ENCODE results near the gene ZFAND2B.

ZFAND2B gene

DNA sequence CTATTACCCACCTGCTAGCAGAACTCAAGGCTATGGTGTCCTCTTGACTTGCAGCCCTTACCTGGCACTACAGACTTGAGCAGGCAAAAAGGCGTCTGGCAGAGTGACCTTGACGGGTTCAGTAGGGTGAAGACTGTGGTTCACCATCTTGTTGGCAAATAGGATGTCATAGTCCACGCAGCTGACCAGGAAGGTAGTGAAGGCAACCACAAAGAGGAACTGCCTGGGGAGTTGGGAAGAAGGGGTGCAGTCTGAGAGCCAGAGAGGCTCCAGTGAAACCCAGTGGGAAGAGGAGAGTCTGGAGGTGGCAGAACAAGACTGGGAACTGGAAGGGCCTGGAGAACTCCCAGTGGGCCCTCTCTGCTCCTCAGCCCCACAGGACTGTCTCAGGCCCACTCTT is 18.8 kb downstream of the ZFAND2B start:
- TF ChIP-seq, protein P1, sequence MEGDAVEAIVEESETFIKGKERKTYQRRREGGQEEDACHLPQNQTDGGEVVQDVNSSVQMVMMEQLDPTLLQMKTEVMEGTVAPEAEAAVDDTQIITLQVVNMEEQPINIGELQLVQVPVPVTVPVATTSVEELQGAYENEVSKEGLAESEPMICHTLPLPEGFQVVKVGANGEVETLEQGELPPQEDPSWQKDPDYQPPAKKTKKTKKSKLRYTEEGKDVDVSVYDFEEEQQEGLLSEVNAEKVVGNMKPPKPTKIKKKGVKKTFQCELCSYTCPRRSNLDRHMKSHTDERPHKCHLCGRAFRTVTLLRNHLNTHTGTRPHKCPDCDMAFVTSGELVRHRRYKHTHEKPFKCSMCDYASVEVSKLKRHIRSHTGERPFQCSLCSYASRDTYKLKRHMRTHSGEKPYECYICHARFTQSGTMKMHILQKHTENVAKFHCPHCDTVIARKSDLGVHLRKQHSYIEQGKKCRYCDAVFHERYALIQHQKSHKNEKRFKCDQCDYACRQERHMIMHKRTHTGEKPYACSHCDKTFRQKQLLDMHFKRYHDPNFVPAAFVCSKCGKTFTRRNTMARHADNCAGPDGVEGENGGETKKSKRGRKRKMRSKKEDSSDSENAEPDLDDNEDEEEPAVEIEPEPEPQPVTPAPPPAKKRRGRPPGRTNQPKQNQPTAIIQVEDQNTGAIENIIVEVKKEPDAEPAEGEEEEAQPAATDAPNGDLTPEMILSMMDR (IDR thresholded peaks at IDR 0.05) = no peak

DNA sequence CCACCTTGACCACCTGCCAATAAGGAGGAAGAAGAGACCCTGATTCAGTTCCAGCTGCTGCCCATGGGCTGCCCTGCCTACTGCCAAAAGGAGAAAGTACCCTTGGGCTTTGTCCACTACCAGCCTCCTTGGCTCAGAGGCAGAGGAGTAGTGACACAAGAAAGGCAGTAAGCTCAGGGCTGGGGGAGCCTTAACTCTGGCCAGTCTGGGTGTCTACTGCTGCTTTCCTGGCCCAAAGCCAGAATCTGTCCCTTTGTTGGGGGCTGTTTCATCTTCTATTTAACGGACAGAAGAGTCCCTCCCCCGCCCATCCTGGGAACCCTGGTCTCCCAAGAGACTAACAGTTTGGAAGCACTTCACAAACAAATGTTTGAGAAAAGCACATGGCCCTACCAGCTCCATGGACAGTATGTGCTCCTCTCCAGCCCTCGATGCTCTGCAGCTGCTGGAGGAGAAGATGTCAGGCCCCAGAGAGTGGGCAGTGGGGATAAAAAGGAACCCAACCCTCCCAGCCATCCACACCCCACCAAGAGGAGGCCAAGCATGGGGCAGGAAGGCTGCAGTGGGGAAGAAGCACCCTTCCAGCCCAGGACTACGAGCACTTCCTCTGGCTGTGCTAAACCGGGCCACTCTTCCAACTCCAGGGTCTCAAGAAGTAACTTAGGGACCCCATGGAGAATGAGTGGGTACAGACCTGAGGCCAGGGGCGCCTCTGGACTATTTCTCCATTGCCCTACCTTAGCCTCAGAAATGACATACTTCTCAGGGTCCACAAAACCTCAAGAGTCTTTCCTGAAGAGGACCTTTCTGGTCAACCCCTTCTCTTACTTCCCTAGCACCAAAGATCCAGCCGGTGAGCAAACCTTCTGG is 21.7 kb downstream of the ZFAND2B start:
- TF ChIP-seq, protein P1 (IDR thresholded peaks at IDR 0.05) = no peak

DNA sequence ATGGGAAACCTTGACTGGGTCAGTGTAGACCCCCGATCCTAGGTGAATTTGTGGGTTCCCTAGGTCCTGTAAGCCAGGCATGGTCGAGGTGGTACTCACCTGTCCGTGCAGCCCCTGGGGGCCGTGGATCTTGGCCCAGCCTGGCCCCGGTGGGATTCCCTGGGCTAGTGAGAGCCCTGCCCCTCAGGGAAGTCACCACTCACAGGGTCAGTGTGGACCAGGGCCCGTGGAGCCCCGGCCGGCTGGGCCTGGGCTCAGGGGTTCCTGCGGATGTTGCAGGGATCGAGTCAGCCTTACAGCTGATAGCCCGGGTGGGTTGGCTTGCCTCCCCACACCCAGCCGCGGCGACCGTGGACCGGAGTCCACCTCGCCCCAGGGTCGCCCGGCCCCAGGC is 22.3 kb downstream of the ZFAND2B start:
- TF ChIP-seq, protein P1 (IDR thresholded peaks at IDR 0.05) = no peak

DNA sequence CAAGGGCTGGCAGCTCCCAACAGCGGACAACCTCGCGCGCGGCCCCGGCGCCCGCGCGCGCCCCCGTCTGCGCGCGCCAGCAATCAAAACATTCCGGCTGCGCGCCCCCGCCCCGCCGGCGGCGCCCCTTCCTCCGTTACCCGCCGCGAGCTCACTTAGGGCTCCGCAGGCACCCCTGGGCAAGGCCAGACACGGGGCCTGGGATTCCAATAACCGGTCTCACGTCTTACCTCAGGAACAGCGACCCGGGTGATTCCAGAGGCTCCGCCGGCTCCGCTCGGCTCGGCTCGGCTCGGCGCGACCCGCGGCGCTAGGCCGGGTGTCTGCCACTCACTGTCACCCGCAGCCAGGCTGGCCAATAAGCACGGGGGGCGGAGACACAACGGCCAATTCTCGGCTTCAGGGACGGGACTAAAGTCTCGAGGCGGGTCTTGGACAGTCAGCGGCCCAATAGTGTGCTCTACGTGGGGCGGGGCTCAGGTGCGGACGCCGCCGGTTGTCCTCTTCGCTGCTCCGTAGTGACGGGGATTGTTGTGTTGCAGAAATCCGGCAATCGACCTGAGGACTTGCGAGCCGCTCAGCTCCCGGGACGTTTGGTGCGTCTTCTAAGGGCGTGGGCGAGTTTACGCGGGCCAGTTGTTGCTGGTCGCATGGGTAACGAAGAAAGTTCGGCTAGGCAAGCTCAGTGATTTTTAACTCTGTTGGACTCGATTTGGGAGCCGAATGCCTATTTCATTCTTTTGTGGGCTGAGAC is 22.9 kb downstream of the ZFAND2B start, which contains the start of the genes ANKZF1 and ATG9A:
ANKZF1 (plus strand) TSS at position 502 of the 754 bp plus-strand sequence. CDS start 452 bp downstream, outside the sequence.
ATG9A (minus strand) TSS at position 332 of the 754 bp plus-strand sequence. CDS start 1,612 bp downstream, outside the sequence.
- TF ChIP-seq, protein P1 (IDR thresholded peaks at IDR 0.05) = no peak

DNA sequence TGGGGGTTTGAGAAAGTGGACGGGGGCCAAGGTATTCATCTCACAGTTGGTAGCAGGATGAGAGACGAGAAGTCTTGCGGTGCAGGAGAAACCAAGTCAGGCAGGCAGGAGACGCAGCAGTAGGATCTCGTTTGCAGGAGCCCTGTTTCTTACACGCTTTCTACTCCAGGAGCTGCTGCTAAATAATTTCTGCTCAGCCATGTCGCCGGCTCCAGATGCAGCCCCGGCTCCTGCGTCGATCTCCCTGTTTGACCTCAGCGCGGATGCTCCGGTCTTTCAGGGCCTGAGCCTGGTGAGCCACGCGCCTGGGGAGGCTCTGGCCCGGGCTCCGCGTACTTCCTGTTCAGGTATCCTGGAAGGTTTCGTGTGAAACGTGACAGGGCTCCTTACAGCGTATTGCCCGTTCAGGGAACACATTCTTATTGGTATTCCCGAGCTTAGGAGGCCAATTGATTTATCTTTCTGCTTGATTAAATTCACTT is 23.5 kb downstream of the ZFAND2B start:
- TF ChIP-seq, protein P1 (IDR thresholded peaks at IDR 0.05) = no peak

GRCh38 chr2:219234331-219234730 is 27.7 kb downstream of the ZFAND2B start:
- TF ChIP-seq, protein P1 (IDR thresholded peaks at IDR 0.05) = no peak

DNA sequence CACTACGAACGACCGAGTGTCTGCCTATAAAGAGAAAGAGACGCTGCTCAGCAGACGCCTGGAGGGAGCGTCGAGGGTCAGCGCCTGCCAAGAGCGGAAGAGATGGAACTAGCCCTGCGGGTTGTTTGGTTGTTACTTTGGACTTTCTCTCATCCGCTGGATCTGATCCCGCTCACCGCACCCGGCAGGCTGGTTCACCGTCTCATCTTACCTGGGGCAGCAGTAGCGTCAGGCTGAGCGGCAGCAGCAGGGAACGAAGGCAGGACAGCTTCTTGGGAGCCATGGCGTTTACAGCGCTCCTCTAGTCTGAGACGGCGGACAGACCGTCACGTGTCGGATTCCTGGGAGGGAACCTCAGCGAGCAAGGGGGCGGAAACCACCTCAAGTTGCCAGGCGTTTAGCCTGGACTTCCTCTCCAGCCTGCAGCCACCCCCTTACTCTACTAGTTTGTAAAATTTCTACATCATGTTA is 36.7 kb downstream of the ZFAND2B start:
- TF ChIP-seq, protein P1 (IDR thresholded peaks at IDR 0.05) = no peak

Data from LNCAP (cell line).